DOHH2 (cell line): Measurements from ENCODE around the gene TMEM168.

ENCODE experiments used
- H3F3A ChIP-seq: fragments of 200-600 bp; sonication (generic), shearing (Covaris generic); 2 replicates; pipeline ENCODE4 v1.6.0; 2016; ENCODE audit warnings: antibody characterized with exemption, mild to moderate bottlenecking; ENCODE audit not compliant: control insufficient read depth, insufficient read depth
- H3K27ac ChIP-seq: fragments of 200-600 bp; sonication (generic); 2 replicates; pipeline ENCODE4 v1.5.1; 2014; ENCODE audit warnings: low read depth, mild to moderate bottlenecking, low read length, moderate library complexity
- H3K27me3 ChIP-seq: fragments of 200-600 bp; sonication (generic); 2 replicates; pipeline ENCODE4 v1.6.1; 2014; ENCODE audit warnings: mild to moderate bottlenecking, low read length, mixed read lengths; ENCODE audit not compliant: control insufficient read depth
- H3K36me3 ChIP-seq: fragments of 200-600 bp; sonication (generic); 2 replicates; pipeline ENCODE4 v1.6.1; 2014; ENCODE audit warnings: mild to moderate bottlenecking, low read length, moderate library complexity, mixed read lengths; ENCODE audit not compliant: control insufficient read depth
- H3K4me1 ChIP-seq: fragments of 200-600 bp; sonication (generic); 2 replicates; pipeline ENCODE4 v1.6.1; 2014; ENCODE audit warnings: mild to moderate bottlenecking, low read length, mixed read lengths; ENCODE audit not compliant: control insufficient read depth
- H3K4me2 ChIP-seq: fragments of 200-600 bp; sonication (generic); 2 replicates; pipeline ENCODE4 v1.6.0; 2014; ENCODE audit warnings: mild to moderate bottlenecking, low read length, moderate library complexity
- H3K4me3 ChIP-seq: fragments of 200-600 bp; sonication (generic); 2 replicates; pipeline ENCODE4 v1.5.1; 2014; ENCODE audit warnings: mild to moderate bottlenecking, low read length, mixed read lengths
- H3K79me2 ChIP-seq: fragments of 200-600 bp; sonication (generic); 2 replicates; pipeline ENCODE4 v1.6.1; 2014; ENCODE audit warnings: mild to moderate bottlenecking, low read length, mixed read lengths; ENCODE audit not compliant: control insufficient read depth
- H3K9me2 ChIP-seq: fragments of 200-600 bp; sonication (generic); replicated peaks from 2 replicates; pipeline ENCODE4 v1.6.1; 2014; ENCODE audit warnings: mild to moderate bottlenecking, low read length, mixed read lengths; ENCODE audit not compliant: control insufficient read depth
- H3K9me3 ChIP-seq: fragments of 200-600 bp; sonication (generic); 2 replicates; pipeline ENCODE4 v1.6.1; 2014; ENCODE audit warnings: antibody characterized with exemption, low read length, mixed read lengths; ENCODE audit not compliant: control insufficient read depth, insufficient read depth
- H4K20me1 ChIP-seq: fragments of 200-600 bp; sonication (generic); 2 replicates; pipeline ENCODE4 v1.6.0; 2014; ENCODE audit warnings: low read depth, mild to moderate bottlenecking, antibody characterized with exemption, low read length, moderate library complexity; ENCODE audit not compliant: control insufficient read depth, insufficient read depth
- CTCF ChIP-seq: fragments of 200-600 bp; sonication (generic); IDR thresholded peaks from one replicate; pipeline ENCODE4 v1.5.1; 2014; ENCODE audit warnings: antibody characterized with exemption, mild to moderate bottlenecking, low read depth, low read length; ENCODE audit not compliant: poor library complexity, severe bottlenecking
- EZH2phosphoT487 ChIP-seq: fragments of 200-600 bp; sonication (generic); IDR thresholded peaks from 2 replicates; pipeline ENCODE4 v1.6.1; 2017; ENCODE audit warnings: borderline replicate concordance, mild to moderate bottlenecking, antibody characterized with exemption, low read length, moderate library complexity, mixed read lengths

The TMEM168 gene

DNA sequence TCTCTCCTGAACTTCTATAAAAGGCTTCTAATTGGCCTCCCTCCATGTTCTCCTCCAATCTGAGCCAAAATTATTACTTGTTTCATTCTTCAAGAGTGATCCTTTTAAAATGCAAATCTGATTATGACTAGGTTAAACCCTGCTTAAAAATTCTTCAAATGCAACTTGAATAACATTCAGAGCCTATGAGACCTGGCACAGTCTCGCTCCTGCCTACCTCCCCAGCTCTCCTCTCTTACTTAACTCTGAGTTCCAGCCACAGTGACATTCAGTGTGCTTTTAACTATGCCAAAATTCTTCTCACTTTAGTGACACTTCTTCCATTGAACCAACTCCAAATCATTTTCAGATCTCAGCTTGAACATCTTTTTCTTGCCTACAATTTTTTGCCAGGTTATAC is 68.8 kb downstream of the TMEM168 start:
- Histone ChIP-seq H3K27ac (no peak overlapping the region), H3K4me2 (no peak overlapping the region), H3K9me2 (no peaks in the 10 kb centered on the region), H3F3A (no peaks in the 10 kb centered on the region), H4K20me1 (no peaks in the 10 kb centered on the region), H3K79me2 (no peaks in the 10 kb centered on the region), H3K9me3 (no peaks in the 10 kb centered on the region), H3K4me1 (no peaks in the 10 kb centered on the region), H3K36me3 (no peaks in the 10 kb centered on the region), H3K27me3 (no peaks in the 10 kb centered on the region), H3K4me3 (no peak overlapping the region)
- TF ChIP-seq EZH2phosphoT487: no peak
- TF ChIP-seq CTCF: no peak

DNA sequence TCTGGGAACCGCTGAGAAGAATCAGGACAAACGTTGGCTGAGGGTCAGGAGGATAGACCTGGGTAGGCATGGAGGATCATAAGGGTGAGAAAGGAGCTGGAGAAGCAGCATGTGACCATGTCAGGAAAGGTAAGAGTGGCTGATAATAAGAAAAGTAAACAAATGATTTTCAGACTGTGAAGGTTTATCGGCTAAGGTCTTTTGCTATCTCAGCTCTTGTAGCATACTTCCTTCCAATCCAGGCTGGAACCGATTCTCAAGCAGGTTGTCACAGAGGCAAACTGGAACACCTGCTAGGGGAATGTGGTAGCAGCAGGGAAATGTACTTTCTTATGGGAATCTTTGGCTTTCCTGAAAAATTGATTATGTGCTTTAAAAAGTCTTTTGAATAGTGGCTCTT is 74.7 kb downstream of the TMEM168 start:
- TF ChIP-seq EZH2phosphoT487 (no peak), CTCF (no peak)
- Histone ChIP-seq H3K9me3 (no peaks in the 10 kb centered on the region), H3K36me3 (no peaks in the 10 kb centered on the region)

GRCh38 chr7:112714917-112715316 is 75.3 kb downstream of the TMEM168 start:
- Histone ChIP-seq H3K36me3 (no peaks in the 10 kb centered on the region), H3K4me3 (no peak overlapping the region), H3K4me2 (no peak overlapping the region), H3F3A (no peaks in the 10 kb centered on the region), H3K27ac (no peak overlapping the region), H3K4me1 (no peaks in the 10 kb centered on the region), H3K27me3 (no peaks in the 10 kb centered on the region), H3K9me3 (no peaks in the 10 kb centered on the region), H3K79me2 (no peaks in the 10 kb centered on the region), H4K20me1 (no peaks in the 10 kb centered on the region), H3K9me2 (no peaks in the 10 kb centered on the region)
- no peak for TF ChIP-seq EZH2phosphoT487
- no peak for TF ChIP-seq CTCF

More for the DNA sequence above, 74.7 kb downstream of the TMEM168 start:
- no peaks in the 10 kb centered on the region for H3F3A ChIP-seq
- H3K9me2 ChIP-seq: no peaks in the 10 kb centered on the region
- H3K4me1 ChIP-seq: no peaks in the 10 kb centered on the region
- H3K4me2 ChIP-seq: no peak overlapping the region
- no peak overlapping the region for H3K4me3 ChIP-seq
- no peaks in the 10 kb centered on the region for H3K27me3 ChIP-seq
- H4K20me1 ChIP-seq: no peaks in the 10 kb centered on the region
- H3K27ac ChIP-seq: no peak overlapping the region
- no peaks in the 10 kb centered on the region for H3K79me2 ChIP-seq
